Hepatic stellate cell (primary cell): ENCODE data around the gene FIG4.
"Not testable (repeated sequence)": the region's sequence is repeated elsewhere in the genome, so short reads cannot be mapped to it uniquely, and the experiment has no call there.

ENCODE experiments used
- DNase-seq: peaks from one replicate; pipeline ENCODE4 v3.0.0; 2011; ENCODE audit warnings: low spot score

FIG4 gene

DNA sequence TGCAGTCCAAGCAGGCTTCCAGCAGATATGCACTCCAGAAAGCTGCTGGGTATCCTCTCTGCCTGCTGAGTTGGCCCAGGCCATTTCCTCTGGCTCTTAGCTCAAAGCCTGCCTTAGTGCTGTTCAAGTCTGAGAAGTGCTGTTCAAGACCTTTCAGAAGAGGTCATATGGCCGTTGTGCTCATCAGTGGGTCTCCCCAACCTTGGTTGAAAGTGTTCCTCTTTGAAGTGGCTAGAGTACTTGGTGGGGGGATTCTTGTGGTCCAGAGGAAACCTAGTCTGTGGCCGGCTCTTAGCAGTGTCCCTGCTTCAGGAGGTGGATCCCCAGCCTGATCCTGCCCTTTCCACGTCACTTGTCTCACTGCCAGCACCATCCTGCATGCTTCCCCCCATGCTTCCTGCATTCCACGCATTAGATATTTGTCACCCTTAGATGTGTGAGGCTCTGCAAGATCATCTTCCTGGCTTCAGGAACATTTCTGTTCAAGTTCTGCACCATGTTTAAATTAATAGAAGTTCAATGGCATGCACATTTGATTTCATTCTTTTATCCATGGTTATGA lies 105.0 kb downstream of the FIG4 start:
- no peak for DNase-seq

- no peak for DNase-seq
These were observed 108.0 kb downstream of the FIG4 start for GRCh38 chr6:109799129-109799528.

- no peak for DNase-seq
These were observed 108.6 kb downstream of the FIG4 start for GRCh38 chr6:109799664-109800063.

DNA sequence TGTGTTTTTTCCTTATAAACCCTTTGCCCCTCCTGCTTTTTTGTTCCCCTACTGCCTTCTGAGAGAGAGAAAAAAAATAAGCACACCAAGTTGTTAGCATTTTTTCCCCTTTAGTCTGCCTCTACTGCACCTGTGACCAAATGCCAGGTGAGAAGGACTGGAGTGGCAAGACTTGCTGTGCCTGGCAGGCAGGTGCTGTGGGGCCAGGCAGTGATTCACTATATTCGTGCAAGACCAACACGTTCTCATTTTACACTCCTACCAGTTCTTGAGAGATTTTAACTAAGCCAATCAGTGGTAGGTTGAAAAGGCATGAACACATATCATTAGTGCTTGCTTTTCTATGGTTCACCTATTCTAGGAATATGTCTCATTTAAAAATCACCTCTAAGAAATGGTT lies 109.7 kb downstream of the FIG4 start:
- no peak for DNase-seq

GRCh38 chr6:109801794-109802193 lies 110.7 kb downstream of the FIG4 start:
- DNase-seq: no peak

GRCh38 chr6:109804020-109804419 lies 112.9 kb downstream of the FIG4 start:
- no peak for DNase-seq

- no peak for DNase-seq
These were observed 116.8 kb downstream of the FIG4 start for GRCh38 chr6:109807881-109808280.

DNA sequence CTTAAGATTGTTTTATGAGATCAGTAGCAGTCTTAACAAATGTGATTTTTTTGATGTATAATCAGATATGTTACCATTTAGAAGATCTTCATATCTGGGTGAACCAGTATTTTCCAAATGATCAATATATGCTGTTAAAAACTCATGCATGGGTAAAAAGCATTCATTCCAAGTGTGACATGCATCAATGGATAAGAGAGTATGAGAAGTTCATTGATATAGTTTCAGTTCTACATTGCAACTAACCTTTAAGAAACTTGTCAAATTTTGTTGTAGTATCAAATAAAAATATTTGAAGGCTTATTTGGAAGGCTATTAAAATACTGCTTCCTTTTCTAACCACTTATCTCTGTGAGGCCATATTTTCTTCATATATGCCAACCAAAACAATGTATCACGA lies 117.7 kb downstream of the FIG4 start:
- DNase-seq: no peak

DNA sequence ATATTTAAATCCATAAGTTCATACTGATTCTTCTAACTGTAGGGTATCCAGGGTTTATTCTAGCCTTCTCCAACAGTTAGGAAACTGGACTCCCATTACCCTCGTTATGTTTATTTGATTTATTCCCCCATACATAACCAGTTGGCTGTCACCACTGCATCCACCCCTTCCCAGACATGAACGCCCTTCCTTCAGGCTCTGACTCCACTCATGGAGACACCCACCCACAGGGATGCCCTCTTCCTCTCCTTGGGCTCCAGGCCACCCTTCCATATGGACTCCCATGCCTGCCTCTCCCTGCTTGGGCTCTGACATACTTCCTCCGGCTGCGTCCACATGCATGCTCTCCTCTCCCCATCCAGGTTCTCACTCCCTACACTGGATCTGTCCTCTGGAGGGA lies 124.0 kb downstream of the FIG4 start:
- no peak for DNase-seq

GRCh38 chr6:109816452-109817374 lies 125.6 kb downstream of the FIG4 start:
- no peak for DNase-seq

- DNase-seq: no peak
These were observed 129.7 kb downstream of the FIG4 start for GRCh38 chr6:109820706-109821350.

- no peak for DNase-seq
These were observed 130.3 kb downstream of the FIG4 start for GRCh38 chr6:109821428-109821827.

DNA sequence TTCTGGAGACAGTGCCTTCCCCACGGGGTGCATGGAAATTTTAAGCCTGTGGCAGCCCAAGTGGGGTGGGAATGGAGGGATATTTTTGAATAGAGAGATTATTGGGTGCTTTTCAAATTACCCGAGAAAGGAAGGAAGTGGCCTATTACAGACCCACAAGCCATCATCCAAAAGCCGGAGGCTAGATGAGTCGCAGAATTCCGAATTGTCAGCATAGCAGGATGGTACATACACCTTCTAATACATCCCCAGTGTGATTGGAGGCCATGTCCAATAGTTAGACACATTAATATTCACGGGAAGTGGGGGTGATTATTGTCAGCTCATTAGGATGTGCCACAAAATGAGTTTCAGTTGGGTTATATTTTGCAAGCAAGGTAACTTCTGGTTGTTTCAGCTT lies 133.0 kb downstream of the FIG4 start:
- no peak for DNase-seq

DNA sequence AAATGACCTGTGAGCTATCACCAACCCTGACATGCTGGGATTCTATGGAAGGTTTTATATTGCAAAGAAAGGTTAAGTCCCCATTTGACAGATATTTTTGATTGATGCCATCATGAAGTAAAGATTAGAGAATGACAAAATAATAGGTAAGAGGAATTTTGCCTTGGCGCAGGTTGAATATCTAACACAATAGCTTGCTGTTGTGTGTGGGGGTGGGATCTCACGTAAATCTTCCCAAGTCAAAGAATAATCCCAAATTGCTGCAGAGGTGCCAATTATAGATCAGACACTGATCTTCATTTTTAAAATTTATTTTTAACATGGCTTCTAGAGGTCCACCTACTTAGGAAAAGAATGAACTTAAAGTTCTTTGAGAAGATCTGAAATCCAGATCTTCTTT lies 135.5 kb downstream of the FIG4 start:
- DNase-seq: no peak

DNA sequence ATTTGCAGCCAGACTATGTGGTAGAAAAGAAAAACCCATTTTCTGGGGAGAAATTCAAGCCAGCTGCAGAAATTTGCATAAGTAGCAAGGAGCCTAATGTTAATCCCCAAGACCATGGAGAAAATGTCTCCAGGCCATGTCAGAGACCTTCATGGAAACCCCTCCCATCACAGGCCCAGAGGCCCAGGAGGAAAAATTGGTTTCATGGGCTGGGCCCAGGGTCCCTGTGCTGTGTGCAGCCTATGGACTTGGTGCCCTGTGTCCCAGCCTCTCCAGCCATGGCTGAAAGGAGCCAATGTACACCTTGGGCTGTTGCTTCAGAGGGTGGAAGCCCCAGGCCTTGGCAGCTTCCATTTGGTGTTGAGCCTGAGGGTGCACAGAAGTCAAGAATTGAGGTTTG lies 140.3 kb downstream of the FIG4 start:
- DNase-seq: not testable (repeated sequence)

DNA sequence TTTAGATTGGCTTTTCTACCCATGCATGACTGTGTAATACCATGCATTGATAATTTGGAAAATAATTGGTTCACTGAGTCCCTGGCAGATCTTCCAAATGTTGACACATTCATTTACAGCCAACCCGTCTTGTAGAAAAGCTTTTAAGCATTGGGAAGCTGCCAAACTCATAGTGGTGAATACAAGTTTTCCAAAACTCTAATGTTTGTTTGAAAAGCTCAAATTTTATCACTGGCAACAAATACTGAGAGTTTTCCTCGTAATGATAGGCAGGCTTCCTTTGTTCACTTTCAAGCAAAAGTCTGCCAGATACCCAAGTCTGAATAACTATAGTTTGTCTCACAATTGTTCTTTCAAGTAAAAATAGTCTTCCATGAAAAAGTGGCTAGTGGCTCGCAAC lies 143.0 kb downstream of the FIG4 start:
- DNase-seq: no peak

DNA sequence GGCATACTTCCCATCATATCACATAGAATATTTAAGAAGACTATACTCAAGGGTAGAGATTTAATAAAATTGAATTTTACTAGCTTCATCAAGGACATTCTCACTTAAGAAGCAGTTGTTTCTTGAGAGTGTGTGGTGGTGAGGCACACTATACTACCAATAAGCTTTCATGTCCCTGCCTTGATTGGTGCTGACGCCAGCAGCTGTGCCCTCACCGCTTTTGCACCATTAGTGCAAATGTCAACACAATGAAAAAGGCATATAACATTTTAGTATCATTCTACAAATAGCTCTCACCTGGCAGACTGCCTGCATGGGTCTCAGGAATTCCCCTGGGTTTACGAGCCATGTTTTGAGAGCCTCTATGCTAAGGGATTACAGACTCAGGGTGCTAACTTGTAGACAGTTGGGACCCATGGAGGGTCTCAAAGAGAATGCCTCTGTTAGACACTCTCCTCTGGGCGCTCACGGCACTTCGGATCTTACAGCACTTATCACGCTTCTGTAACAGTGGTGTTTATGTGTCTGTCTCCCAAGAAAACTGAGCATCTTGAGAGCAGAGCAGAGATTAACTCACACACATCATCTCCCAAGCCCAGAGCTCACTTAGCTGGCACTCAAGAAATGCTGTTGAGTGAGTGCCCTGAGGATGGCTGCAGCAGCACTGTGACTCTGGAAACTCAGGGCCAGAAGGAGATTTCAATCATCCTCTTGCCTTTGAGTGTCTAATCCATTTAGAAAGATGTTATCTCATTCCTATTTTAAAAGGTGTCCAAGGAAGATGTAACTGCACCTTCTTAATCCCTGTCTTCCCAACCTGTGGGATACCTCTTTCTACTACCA lies 143.7 kb downstream of the FIG4 start:
- no peak for DNase-seq

- no peak for DNase-seq
These were observed 148.9 kb downstream of the FIG4 start for GRCh38 chr6:109840034-109840433.

- DNase-seq: no peak
These were observed 149.7 kb downstream of the FIG4 start for GRCh38 chr6:109840796-109841195.

- DNase-seq: no peak
These were observed 150.8 kb downstream of the FIG4 start for GRCh38 chr6:109841869-109842268.

GRCh38 chr6:109852713-109853112 lies 161.6 kb downstream of the FIG4 start:
- DNase-seq: no peak

GRCh38 chr6:109853426-109853825 lies 162.3 kb downstream of the FIG4 start:
- DNase-seq: no peak
